Skin epidermis (tissue), 12 donors: Measurements from ENCODE around the gene SV2B.
"Not testable (repeated sequence)": the region's sequence is repeated elsewhere in the genome, so short reads cannot be mapped to it uniquely, and the experiment has no call there.

Experiments
- H3K27ac ChIP-seq, 21 experiments: fragments of 200-600 bp; sonication (generic) in 11 of 21; one replicate each; pipeline ENCODE4 v1.5.0; 2020; ENCODE audit warnings: mild to moderate bottlenecking in 3 of 21, inconsistent platforms in 2 of 21, moderate library complexity in 2 of 21
- H3K4me3 ChIP-seq, 7 experiments: fragments of 200-600 bp; sonication (generic) in 2 of 7; one replicate each; pipeline ENCODE4 v1.5.0; 2020; ENCODE audit warnings: inconsistent platforms in 2 of 7, mild to moderate bottlenecking in 2 of 7, moderate library complexity in 1 of 7

The SV2B gene

DNA sequence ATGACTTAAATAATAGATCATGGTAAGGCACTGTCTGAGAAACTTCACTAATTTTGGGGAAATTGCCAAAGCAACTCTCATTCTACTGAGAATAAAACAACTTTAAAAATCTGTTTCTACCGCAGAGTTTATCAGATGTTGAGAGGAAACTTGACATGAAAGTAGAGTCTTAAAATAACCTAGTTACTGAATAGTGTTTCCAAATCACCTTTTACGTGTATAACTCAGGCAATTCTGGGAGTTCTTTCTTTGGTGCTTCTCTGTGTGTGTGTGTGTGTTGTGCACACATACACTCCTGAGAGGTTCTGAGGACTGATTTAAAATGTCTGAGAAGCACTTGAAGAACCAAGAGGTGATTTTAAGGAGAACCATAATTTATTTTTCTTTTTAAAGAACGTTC lies 236.6 kb downstream of the SV2B start:
- H3K27ac ChIP-seq: no peak overlapping the region
- H3K4me3 ChIP-seq: no peak overlapping the region

DNA sequence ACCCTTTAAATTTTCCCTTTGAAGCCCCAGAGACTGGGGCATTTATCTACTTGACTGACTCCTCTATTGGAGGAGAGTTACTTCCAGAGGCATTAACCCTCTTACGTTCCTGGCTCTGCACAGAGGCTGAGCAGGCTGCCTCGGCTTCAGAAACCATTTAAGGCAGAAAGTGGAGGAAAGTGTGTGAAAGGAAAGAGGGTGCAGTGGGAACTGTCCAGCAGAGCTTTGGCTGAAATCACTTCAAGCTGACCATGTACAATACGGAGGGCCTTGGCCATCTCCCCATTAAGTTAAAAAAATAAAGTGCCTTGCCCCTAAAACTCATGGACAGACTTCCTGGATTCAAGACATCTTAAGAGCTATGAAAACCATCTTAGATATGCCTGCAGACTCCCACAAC lies 238.7 kb downstream of the SV2B start:
- Histone ChIP-seq H3K4me3 (no peak overlapping the region), H3K27ac (no peak overlapping the region)

DNA sequence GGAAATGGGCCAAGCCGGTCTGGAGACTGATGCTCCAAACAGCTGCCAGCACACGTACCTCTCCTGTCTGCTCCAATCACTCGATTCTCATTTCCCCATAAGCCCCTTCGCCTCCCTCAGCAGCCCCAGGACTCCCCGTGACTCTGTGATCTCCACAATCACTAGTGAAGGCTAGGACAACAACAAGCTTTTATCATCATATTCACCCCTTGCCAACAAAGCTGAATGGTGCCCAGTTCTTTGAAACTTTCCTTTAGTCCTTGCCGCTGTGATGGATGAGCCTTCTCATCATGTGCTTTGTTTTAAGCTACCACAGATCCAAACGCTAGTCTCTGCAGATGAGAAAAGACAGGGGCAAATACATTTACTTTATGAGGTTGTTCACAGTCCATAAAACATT lies 242.0 kb downstream of the SV2B start:
- H3K27ac ChIP-seq: no peak overlapping the region

DNA sequence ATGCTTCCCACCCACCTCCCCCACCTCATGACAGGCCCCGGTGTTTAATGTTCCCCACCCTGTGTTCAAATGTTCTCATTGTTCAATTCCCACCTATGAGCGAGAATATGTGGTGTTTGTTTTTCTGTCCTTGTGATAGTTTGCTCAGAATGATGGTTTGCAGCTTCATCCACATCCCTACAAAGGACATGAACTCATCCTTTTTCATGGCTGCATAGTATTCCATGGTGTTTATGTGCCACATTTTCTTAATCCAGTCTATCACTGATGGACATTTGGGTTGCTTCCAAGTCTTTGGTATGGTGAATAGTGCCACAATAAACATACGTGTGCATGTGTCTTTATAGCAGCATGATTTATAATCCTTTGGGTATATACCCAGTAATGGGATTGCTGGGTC lies 244.9 kb downstream of the SV2B start:
- not testable (repeated sequence) for H3K27ac ChIP-seq, H3K4me3 ChIP-seq

More for the DNA sequence above, 242.0 kb downstream of the SV2B start:
- no peak overlapping the region for H3K4me3 ChIP-seq

DNA sequence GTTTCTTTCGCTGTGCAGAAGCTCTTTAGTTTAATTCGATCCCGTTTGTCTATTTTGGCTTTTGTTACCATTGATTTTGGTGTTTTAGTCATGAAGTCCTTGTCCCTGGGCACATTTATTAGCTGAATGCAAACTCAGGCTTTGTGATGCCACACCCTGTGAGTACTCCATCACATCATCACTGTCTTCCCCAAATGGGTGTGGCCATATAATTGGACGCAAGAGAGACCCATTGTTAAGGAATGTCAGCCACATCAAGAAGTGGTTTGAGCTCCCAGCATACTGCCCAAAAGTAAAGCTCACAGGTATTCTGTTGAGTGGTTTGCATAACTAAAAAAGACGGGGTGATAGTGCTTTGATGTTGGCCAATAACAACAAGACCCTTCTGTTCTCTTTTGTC lies 245.7 kb downstream of the SV2B start:
- no peak overlapping the region for H3K27ac ChIP-seq
- no peak overlapping the region for H3K4me3 ChIP-seq

DNA sequence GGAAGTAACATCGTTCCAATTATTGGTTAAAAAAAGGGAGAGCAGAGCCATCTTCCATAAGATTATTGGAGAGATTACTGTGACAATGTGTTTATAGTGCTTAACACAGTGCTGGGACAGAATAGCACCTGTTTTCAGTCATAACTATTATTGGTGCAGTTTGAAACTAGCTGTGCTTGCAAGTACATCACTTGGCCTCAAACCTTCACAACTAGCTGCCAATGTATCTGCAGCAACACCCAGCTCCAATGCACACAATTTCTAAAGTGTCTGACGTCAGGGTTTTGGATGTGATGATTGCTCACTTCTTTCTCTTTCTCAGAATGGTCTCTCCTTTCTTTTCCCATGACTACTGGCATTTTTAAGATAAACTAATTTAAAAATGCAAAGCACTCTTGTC lies 246.2 kb downstream of the SV2B start:
- H3K4me3 ChIP-seq: no peak overlapping the region
- no peak overlapping the region for H3K27ac ChIP-seq

DNA sequence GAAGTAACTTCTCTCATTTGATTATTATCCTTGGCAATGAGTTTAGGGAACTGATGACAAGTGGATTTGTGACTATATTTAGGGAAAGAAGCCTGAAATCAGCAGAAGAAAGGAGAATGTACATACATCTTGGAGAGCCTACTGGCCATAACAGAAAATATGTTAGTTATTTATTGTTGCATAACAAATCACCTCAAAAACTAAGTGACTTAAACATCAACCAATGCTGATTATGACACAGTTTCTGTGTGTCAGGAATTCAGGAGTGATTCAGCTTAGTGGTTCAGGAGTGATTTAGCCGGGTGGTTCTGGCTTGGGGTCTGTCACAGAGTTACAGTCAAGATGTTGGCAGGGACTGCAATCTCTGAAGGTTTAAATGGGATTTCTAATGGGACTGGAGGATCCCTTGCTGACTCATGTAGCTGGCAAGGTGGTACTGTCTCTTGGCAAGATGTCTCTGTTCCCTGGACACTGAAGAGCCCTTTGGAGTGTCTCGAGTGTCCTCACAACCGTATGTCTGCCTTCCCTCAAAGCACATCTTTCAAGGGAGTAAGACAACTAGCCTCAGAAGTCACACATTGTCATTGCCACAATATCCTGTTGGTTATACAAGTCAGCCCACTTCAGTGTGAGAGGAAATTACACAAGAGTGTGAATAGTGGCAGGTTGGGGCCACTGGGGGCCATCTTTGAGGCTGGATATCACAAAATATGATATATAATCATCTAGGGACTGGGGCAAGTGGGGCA lies 248.9 kb downstream of the SV2B start:
- Histone ChIP-seq H3K4me3 (no peak overlapping the region), H3K27ac (no peak overlapping the region)
